A673 (cell line): ENCODE data around the gene ERVK3-1.

Source experiments
- EZH2 ChIP-seq: fragments of 200-600 bp; sonication (generic); IDR thresholded peaks from 2 replicates; pipeline ENCODE4 v1.6.1; 2017; ENCODE audit warnings: borderline replicate concordance, low read depth, mild to moderate bottlenecking, mixed read lengths, antibody characterized with exemption, low read length; ENCODE audit not compliant: poor library complexity, severe bottlenecking
- TF ChIP-seq, protein P1 (sequence below): fragments of 300-800, 200-600 bp; sonication (generic); conservative IDR thresholded peaks from 2 replicates; pipeline ENCODE4 v1.5.1; 2017; ENCODE audit warnings: low read depth, mild to moderate bottlenecking, antibody characterized with exemption, low read length, moderate library complexity, mixed read lengths

DNA sequence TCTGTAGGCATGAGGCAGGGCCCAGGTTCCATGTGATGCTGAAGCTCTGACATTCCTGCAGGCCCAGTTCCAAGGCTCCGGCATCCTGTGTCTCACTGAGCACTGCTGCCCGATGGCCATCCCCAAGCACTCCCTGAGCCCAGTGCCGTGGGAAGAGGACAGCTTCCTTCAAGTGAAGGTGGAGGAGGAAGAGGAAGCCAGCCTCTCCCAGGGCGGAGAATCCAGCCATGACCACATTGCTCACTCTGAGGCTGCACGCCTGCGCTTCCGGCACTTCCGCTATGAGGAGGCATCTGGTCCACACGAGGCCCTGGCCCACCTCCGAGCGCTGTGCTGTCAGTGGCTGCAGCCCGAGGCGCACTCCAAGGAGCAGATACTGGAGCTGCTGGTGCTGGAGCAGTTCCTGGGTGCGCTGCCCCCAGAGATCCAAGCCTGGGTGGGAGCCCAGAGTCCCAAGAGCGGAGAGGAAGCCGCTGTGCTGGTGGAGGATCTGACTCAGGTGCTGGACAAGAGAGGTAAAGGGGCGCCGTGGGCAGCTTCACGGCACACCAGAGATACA lies 29.6 kb downstream of the ERVK3-1 start:
- TF ChIP-seq, protein P1, sequence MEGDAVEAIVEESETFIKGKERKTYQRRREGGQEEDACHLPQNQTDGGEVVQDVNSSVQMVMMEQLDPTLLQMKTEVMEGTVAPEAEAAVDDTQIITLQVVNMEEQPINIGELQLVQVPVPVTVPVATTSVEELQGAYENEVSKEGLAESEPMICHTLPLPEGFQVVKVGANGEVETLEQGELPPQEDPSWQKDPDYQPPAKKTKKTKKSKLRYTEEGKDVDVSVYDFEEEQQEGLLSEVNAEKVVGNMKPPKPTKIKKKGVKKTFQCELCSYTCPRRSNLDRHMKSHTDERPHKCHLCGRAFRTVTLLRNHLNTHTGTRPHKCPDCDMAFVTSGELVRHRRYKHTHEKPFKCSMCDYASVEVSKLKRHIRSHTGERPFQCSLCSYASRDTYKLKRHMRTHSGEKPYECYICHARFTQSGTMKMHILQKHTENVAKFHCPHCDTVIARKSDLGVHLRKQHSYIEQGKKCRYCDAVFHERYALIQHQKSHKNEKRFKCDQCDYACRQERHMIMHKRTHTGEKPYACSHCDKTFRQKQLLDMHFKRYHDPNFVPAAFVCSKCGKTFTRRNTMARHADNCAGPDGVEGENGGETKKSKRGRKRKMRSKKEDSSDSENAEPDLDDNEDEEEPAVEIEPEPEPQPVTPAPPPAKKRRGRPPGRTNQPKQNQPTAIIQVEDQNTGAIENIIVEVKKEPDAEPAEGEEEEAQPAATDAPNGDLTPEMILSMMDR, result no peak
- TF ChIP-seq EZH2, result no peak
